Pancreas (tissue), 10 donors: ENCODE results near the gene PPIH. TPM values are rescaled to one million over a fixed set of nuclear protein-coding genes. Genes with fewer than 3 reads are reported as not detected.

ENCODE experiments used
- ATAC-seq, 4 donors: fragments of 200-7000 bp; cut with Tn5 transposase; one replicate each; pipeline versions ENCODE4 v1.8.0 to v1.9.1; 2020; ENCODE audit warnings: mild to moderate bottlenecking in 4 of 4, moderate library complexity in 4 of 4
- DNase-seq, 6 donors: peaks; one replicate each; pipeline ENCODE4 v3.0.0-alpha.2; 2020
- FAIRE-seq: peaks from 2 replicates; lab custom pipeline; 2012; peaks lifted over from hg19 to GRCh38; lab: Jason Lieb, UNC
- H3K27ac ChIP-seq, 4 donors: fragments of 200-600 bp; sonication (generic); 1 replicate in 3 of 4; 2 replicates in 1 of 4; pipeline versions ENCODE4 v1.5.0 to v1.8.0; 2020
- H3K27me3 ChIP-seq, 4 donors: fragments of 200-600 bp; one replicate each; pipeline ENCODE4 v1.8.0; 2021
- H3K36me3 ChIP-seq, 3 donors: fragments of 200-600 bp; sonication (generic) in 1 of 3; one replicate each; pipeline versions ENCODE4 v1.5.0 to v1.8.0; 2020 to 2021
- H3K4me1 ChIP-seq, 3 donors: fragments of 200-600 bp; one replicate each; pipeline ENCODE4 v1.8.0; 2021
- H3K4me3 ChIP-seq, 4 donors: fragments of 200-600 bp; sonication (generic) in 2 of 4; one replicate each; pipeline versions ENCODE4 v1.5.0 to v1.8.0; 2020 to 2021
- H3K9me3 ChIP-seq, 4 donors: fragments of 200-600 bp; one replicate each; pipeline ENCODE4 v1.8.0; 2021
- WGBS, 2 donors: extraction: QIAGEN DNeasy Blood & Tissue Kit; methylation state at CpG; one replicate each; pipeline ENCODE4 v1.1.7; 2013; 5-methylcytosine and 5-hydroxymethylcytosine counted together
- intact Hi-C, 3 donors: fragments of 100-400 bp; cut with DNase I; formaldehyde crosslinking; loops; one replicate each; pipeline versions ENCODE4 v1.11.1 to v1.14.2; 2022
- polyA plus RNA-seq, 2 donors: library from polyadenylated mRNA; stranded (reverse); fragments of 200-250 nt; gene quantifications; one replicate each; pipeline ENCODE4 v1.2.3, GENCODE V29; 2013
- total RNA-seq, 6 donors: library from RNA; stranded (reverse); fragmentation: NEBNext Ultra II Directional in 4 of 6; extraction: Animal tissue kit (Norgen Biotek cat#: 25700) in 4 of 6; gene quantifications; one replicate each; pipeline versions ENCODE4 v1.2.1 to v1.2.4, GENCODE V29; 2021 to 2023
- TF ChIP-seq, protein P1 (sequence below), 4 donors: fragments of 200-600 bp; sonication (generic) in 3 of 4; IDR thresholded peaks; one replicate each; pipeline versions ENCODE4 v1.5.0 to v1.8.0; 2021; ENCODE audit warnings: antibody characterized with exemption in 4 of 4
- donor health status: healthy with polysubstance abuse.
- donor health status: DM: no; HTN: no; CAD: no; lungs with moderate emphysema.
- donor health status: DM: no; HTN: no; CAD: no.
- donor health status: control.
- donor health status: control.
- donor health status: Bipolar disorder and iron deficiency.
- donor health status: DM: yes; HTN: yes; CAD: no.
- donor health status: DM: no; HTN: no; CAD: no.
- donor health status: DM: no; HTN: no; CAD: no.
- donor health status: DM: yes; HTN: yes; CAD: no.

Gene PPIH
- total and polyA plus RNA-seq, 8 donors, result 7.6 to 22.4 (median 10.6) TPM

DNA sequence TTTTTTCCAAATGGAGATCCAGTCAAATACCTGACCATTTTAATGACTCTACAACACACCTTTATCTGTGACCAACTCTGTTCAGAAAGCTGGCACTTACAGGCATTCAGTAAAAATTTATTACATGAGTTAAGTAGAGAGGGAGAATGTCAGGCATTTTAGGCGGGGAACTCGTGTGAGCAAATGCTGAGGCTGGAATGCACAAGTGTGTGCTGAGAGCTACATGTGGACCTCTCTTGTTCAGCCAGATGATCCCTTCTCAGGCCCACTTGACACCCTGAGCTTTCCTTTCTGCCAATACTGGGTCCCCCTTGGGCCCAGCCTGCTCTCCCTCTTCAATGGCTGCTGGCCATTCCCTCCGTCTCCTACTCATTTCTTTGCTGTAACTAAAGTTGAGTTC is 11.7 kb downstream of the PPIH start:
- FAIRE-seq (no peak), DNase-seq (no peak), ATAC-seq (no peak)
- no peaks in the 10 kb centered on the region for H3K9me3 ChIP-seq
- 89% methylated on average over 3 of the region's 3 CpGs for WGBS, 2 donors
- intact Hi-C loops, result no loop called here
- peaks cover 0 to 25% (median 0%) of the 10 kb centered on the region in 3 donors for H3K36me3 ChIP-seq
- H3K27ac ChIP-seq, result no peak overlapping the region
- H3K4me3 ChIP-seq, result no peak overlapping the region
- no peaks in the 10 kb centered on the region for H3K27me3 ChIP-seq
- no peaks in the 10 kb centered on the region for H3K4me1 ChIP-seq
- TF ChIP-seq, protein P1, sequence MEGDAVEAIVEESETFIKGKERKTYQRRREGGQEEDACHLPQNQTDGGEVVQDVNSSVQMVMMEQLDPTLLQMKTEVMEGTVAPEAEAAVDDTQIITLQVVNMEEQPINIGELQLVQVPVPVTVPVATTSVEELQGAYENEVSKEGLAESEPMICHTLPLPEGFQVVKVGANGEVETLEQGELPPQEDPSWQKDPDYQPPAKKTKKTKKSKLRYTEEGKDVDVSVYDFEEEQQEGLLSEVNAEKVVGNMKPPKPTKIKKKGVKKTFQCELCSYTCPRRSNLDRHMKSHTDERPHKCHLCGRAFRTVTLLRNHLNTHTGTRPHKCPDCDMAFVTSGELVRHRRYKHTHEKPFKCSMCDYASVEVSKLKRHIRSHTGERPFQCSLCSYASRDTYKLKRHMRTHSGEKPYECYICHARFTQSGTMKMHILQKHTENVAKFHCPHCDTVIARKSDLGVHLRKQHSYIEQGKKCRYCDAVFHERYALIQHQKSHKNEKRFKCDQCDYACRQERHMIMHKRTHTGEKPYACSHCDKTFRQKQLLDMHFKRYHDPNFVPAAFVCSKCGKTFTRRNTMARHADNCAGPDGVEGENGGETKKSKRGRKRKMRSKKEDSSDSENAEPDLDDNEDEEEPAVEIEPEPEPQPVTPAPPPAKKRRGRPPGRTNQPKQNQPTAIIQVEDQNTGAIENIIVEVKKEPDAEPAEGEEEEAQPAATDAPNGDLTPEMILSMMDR (IDR thresholded peaks at IDR 0.05), result no peak

DNA sequence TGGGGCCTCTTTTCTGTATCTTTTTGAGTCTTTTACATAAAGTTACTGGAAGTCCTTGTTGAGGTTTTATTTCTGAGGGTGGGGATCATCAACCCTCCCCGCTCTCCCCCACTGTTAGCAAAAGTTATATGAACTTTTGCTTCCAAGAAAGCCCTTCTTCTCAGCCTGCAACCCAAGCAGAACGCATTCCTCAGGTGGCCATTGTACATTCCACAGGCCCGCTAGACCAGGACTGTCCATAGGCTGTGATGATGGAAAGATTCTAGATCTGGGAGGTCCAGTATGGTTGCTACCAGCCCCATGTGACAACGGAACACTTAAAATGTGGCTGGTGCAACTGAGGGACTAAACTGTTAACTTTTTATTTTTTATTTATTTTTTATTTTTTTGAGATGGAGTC is 12.2 kb downstream of the PPIH start:
- Histone ChIP-seq H3K9me3 (no peaks in the 10 kb centered on the region), H3K36me3 (peaks cover 0 to 25% (median 0%) of the 10 kb centered on the region in 3 donors), H3K4me1 (no peaks in the 10 kb centered on the region), H3K27ac (no peak overlapping the region), H3K27me3 (no peaks in the 10 kb centered on the region), H3K4me3 (no peak overlapping the region)
- DNase-seq (no peak), ATAC-seq (no peak), FAIRE-seq (no peak)
- intact Hi-C loops, result no loop called here
- WGBS, 2 donors, result 99% methylated on average over 4 of the region's 4 CpGs
- TF ChIP-seq, protein P1 (IDR thresholded peaks at IDR 0.05), result no peak

DNA sequence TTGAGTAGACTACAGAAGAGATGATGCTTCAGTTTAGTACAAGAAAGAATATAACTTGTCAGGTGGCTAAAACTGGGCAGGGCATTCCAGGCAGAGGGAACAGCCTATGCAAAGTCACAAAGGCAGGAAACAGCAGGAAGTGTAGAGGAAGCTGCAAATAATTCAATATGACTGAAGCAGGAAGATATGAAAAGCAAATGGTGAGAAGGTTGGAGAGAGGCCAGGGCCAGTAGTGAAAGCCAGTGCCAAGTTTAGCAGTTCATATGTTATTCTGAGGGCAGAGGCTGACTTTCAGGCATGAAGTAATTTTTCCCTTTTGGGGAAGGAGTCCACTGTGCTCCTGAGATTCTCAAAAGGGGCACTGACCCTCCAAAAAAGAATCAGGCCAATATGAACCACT is 16.0 kb downstream of the PPIH start:
- intact Hi-C loops, result no loop called here
- Histone ChIP-seq H3K27me3 (no peaks in the 10 kb centered on the region), H3K27ac (no peak overlapping the region), H3K4me3 (no peak overlapping the region), H3K4me1 (no peaks in the 10 kb centered on the region), H3K9me3 (no peaks in the 10 kb centered on the region), H3K36me3 (peaks cover 0 to 6% (median 0%) of the 10 kb centered on the region in 3 donors)
- ATAC-seq (peak in 2 of 4 donors; percentile 21 to 34), FAIRE-seq (no peak), DNase-seq (no peak)
- TF ChIP-seq, protein P1 (IDR thresholded peaks at IDR 0.05), result no peak

DNA sequence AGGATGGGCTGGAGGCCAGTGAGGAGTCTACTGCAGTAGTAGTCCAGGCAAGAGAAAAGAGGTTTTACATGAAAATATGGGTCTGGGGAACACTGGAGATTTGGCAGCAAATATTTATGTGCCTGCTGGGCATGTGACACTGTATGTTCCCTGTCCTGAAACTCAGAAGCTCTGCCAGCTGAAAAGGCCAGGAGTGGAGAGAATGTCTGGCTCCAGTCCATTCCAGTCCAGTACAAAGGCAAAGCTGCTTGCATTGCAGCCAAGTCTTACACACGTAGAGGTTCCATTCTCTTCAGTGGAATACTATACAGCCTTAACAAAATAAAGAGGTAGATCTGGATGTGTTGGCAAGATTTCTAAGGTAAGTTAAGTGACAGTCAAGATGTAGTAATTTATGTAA is 16.5 kb downstream of the PPIH start:
- Histone ChIP-seq H3K27me3 (no peaks in the 10 kb centered on the region), H3K4me3 (no peak overlapping the region), H3K9me3 (no peaks in the 10 kb centered on the region), H3K4me1 (no peaks in the 10 kb centered on the region), H3K36me3 (peaks cover 0 to 6% (median 0%) of the 10 kb centered on the region in 3 donors), H3K27ac (no peak overlapping the region)
- no peak for DNase-seq
- intact Hi-C loops, result no loop called here
- WGBS, 2 donors, result 26 to 39% methylated on average over 1 of the region's 1 CpG
- TF ChIP-seq, protein P1 (IDR thresholded peaks at IDR 0.05), result no peak
- FAIRE-seq, result no peak
- no peak for ATAC-seq

DNA sequence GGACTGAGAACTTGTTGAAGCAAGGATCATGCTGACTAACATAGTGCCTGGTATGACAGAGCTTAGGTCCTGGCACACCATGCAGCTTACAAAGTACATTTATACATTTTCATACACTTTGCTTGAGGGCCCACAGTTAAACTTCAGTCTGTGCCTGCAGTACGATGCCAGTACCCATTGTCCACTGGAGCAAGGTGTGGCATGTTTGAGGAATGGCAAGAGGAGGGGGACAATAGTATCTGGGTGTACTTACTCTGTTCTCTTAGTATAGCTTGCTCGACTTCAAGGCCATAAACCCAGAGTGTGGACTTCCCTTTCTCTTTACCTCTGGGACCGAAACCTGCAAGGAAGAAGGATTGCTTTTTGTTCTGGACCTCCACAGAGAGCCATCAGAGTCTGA is 17.2 kb downstream of the PPIH start:
- DNase-seq, result no peak
- intact Hi-C loops, result no loop called here
- ATAC-seq, result no peak
- H3K27me3 ChIP-seq, result no peaks in the 10 kb centered on the region
- no peak overlapping the region for H3K27ac ChIP-seq
- no peaks in the 10 kb centered on the region for H3K36me3 ChIP-seq
- H3K9me3 ChIP-seq, result no peaks in the 10 kb centered on the region
- TF ChIP-seq, protein P1 (IDR thresholded peaks at IDR 0.05), result no peak
- H3K4me1 ChIP-seq, result peaks cover 0 to 3% (median 0%) of the 10 kb centered on the region in 3 donors
- 85 to 89% methylated on average over 3 of the region's 3 CpGs for WGBS, 2 donors
- FAIRE-seq, result no peak
- H3K4me3 ChIP-seq, result no peak overlapping the region
